Umbilical cord (tissue), 2 donors: ENCODE measurements around the gene BFSP2. TPM values are rescaled to one million over a fixed set of nuclear protein-coding genes. Genes with fewer than 3 reads are reported as not detected.

Source experiments
- DNase-seq: peaks from one replicate; pipeline ENCODE4 v3.0.0-alpha.2; 2015; ENCODE audit warnings: low spot score
- total RNA-seq: library from RNA; depleted of rRNA; stranded (reverse); fragments of >200 nt; gene quantifications from one replicate; pipeline ENCODE4 v1.2.3, GENCODE V29; 2014; ENCODE audit warnings: low replicate concordance; ENCODE audit not compliant: insufficient read depth

BFSP2 gene
- total RNA-seq, 1 donor from 2014 or later: 3.4 TPM

DNA sequence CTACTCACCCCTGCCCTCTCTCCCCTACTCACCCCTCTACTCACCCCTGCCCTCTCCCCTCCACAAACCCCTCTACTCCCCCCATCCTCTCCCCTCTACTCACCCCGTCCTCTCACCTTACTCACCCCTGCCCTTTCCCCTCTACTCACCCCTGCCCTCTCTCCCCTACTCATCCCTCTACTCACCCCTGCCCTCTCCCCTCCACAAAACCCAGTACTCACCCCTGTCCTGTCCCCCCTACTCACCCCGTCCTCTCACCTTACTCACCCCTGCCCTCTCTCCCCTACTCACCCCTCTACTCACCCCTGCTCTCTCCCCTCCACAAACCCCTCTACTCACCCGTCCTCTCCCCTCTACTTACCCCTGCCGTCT lies 14.2 kb downstream of the BFSP2 start:
- no peak for DNase-seq

DNA sequence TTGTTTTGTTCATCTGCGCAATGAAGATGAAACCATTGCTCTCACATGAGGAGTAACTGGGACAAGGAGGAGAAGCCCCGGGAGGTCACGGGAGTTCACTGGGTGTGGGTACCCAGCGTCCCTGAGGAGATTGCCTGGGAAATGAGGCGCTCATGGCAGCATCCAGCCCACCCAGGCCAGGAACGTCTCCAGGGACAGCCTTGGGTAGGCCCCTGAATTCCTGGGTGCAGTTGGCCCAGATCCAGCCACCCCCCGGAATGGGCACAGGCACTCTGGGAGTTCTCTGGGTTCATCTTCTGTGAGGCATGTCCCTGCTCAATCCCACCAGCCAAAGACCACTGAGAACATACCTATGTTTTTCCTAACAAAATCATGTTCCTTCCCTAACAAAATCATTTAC lies 18.5 kb downstream of the BFSP2 start:
- no peak for DNase-seq

GRCh38 chr3:133419151-133419909 lies 19.5 kb downstream of the BFSP2 start:
- no peak for DNase-seq

- DNase-seq: no peak
These were observed 25.3 kb downstream of the BFSP2 start for GRCh38 chr3:133424937-133425869.

DNA sequence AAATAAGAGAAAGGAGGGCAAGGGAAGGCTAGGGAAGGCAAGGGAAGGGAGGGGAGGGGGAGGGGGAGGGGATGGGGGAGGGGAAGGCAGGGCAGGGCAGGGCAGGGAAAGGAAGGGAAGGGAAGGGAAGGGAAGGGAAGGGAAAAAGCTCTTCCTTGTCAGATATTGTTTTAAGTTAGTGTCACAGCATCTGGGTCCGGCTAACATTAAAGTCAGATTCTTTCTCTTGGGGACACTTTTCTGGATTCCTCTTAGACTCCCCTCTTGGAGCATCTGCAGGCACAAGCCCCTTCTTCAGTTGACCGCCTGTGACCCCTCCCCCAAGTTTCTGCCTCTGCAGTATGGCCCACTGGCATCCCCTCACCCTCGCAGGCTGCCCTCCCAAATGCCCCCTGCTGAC lies 26.0 kb downstream of the BFSP2 start:
- no peak for DNase-seq

DNA sequence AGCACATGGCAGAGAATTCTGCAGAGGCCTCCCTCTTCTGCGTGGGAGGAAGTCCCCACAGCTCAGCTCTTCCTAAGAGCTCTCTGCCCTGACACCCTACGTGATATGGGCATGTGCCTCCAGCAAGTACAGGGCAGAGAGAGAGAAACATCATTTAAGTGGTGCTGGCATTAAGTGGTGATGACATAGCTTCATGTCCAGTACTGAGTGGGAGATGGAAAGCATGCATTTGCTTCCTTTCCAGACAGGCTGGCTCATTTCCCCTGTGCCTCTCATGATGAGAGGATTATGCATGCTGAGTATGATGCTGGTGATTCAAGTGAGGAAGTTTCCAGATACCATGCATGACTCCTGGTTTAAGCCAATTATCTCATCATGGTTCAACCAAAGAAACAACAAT lies 26.9 kb downstream of the BFSP2 start:
- peak; percentile 57 for DNase-seq

DNA sequence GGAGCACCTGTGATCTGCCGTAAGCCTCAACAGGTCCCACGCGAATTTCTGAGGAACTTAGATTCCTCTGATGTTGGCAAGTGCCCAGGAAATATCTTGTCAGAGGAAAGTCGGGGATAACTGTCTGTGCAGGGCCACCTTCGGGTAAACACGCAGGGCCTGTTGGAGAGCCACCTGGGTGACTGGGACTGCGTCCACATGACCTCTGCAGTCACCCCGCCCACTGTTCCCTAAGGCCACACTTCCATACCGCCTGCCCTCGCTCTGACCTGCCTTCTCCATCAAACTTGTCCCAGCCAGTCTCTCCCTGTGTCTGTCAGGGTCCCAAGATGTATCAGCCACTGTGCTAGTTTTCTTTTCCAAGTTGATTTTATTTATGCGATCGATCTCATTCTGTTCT lies 28.7 kb downstream of the BFSP2 start:
- DNase-seq: no peak

DNA sequence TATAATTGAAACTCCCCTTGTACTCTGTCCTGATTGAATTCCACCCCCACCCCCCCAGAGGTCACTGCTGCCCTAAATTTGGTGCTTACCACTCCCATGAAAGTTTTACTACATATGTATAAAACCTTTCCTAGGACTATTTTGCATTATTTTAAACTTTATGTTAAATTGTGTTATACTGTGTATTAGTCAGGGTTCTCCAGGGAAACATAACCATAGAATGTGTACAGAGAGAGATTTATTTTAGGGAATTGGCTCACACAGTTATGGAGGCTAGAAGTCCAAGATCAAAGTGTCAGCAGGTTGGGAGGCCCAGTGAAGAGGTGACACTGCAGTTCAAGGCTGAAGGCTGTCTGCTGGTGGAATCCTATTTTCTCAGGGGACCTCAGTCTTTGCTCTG lies 29.2 kb downstream of the BFSP2 start:
- no peak for DNase-seq

DNA sequence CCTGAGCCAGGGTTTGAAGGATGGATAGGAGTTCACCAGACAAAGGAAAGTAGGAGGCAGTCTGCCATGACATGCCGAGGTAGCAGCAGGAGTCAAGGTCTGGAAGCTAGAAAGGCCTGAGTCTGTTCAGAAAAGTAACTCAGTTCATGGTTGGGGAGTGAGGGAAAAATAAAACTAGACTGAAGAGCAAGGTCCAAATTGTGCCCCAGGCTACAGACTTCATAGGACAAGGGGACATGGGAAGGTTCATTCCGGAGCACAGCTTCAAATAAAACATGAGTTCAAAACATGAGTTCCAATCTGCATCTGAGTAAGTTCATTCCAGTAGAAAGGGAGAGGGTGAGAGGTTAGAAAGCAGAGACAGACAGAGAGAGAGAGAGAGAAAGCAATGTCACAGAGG lies 39.7 kb downstream of the BFSP2 start:
- no peak for DNase-seq

GRCh38 chr3:133440652-133441051 lies 40.8 kb downstream of the BFSP2 start:
- no peak for DNase-seq

GRCh38 chr3:133441867-133442270 lies 42.0 kb downstream of the BFSP2 start:
- no peak for DNase-seq

DNA sequence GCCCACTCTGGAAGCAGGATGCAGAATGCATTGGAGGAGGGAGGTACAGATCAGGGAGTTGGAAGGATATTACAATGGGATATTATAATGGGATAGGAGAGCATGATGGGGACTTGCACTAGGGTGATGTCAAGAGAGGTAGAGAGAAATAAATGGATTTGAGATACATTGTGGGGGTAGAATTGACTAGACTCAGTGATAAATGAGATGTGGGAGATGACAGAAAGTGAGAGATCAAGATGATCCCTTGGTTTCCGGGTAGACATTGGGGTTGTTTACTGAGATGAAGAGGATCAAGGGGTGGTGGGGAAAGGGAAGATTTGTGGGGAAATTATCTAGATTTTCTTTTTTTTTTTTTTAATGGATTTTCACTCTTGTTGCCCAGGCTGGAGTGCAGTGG lies 42.7 kb downstream of the BFSP2 start:
- no peak for DNase-seq

GRCh38 chr3:133443649-133444422 lies 44.0 kb downstream of the BFSP2 start:
- peak; percentile 26 for DNase-seq

GRCh38 chr3:133444423-133444774 lies 44.5 kb downstream of the BFSP2 start:
- DNase-seq: no peak

DNA sequence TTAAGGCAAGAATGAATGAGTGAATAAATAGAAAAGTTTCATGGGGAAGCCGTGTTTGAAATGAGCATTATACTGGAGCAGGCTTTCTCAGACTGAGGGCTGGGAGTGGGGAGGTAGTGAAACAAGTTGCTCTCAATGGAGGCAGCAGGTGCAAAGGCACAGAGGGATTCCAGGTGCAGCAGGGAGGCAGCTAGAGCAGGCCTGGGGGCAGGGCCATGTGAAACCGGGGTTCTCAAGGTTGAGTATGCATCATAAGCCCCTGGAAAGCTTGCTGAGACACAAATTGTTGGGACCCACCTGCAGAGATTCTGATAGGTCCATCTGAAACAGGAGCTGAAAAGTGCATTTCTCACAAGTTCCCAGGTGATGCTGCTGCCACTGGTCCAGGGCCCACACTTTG lies 45.3 kb downstream of the BFSP2 start:
- DNase-seq: no peak

DNA sequence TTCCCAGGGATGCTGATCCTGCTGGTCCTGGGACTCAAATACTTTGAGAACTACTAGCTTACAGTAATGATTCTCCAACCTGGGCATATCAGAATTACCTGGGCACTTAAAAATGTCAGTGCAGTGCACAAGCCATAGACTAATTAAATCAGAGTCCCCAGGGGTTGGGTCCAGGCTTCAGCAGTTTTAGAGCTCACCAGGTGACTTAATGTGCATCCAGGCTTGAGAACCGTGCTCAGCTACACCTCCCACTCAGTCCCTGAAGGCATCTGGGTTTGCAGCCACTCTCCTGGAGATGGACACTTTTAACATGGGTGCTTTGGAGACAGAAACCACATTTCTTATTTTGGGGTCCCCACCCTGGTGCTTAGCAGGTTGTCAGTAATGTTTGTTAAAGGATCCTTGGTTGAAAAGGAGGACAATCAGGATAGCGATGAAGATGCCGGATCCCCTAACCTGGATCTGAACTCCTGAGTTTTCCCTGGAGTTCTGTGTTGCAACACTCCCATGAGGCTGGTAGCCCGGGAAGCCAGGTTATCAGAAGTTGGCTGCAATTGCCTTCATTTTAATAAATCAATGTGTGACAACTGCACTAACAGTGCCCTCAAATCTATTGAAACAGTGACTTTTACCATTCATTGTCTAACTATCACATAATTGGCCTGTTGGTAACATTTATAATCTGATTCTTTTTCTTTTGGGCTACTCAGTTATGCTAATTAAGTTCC lies 48.1 kb downstream of the BFSP2 start:
- no peak for DNase-seq

DNA sequence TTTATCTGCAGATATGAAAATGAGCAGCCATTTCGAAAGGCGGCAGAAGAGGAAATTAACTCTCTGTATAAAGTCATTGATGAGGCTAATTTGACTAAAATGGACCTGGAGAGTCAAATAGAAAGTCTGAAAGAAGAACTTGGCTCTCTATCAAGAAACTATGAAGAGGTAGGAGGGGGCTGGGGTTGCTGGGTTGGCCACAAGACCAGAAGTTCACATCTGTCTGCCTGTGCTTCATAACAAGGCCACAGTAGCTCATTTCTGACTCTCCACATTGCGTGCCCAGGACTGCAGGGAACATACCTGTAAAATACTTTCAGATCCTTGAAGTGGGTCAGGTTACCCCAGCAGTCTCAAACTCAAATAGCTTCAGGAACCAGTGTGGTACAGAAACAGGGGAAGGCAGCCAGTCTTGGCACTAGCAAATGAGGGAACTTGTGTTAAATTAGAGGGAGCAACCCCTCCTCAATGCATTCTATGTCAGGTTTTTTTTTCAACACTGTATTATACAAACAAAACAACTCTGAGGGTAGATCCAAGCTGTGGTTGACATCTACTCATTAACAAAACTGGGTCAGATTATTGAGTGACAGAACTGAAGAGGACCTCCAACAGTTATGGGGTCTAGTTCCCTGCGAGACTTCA lies 48.7 kb downstream of the BFSP2 start:
- DNase-seq: no peak

DNA sequence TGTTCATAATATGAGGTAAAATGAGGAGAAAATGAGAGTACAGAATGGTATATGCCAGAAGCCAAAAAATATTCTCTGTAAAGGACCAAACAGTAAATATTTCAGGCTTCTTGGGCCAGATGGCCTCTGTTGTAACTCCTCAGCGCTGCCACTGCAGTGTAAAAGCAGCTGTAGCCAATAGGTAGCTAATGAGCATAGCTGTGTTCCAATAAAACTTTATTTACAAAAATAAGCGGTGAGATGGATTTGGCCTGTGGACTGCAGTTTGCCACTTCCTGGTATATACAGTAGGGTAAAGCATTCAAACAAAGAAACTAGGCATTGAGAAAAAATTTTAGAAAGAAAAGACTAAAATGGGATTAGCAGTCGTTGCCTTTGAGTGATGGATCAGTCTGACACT lies 51.5 kb downstream of the BFSP2 start:
- DNase-seq: no peak

GRCh38 chr3:133452641-133453319 lies 52.9 kb downstream of the BFSP2 start:
- peak; percentile 77 for DNase-seq

- no peak for DNase-seq
These were observed 53.5 kb downstream of the BFSP2 start for GRCh38 chr3:133453383-133453782.
